Left lung (tissue), 10 donors: ENCODE data around the gene CAPZB. TPM values are rescaled to one million over a fixed set of nuclear protein-coding genes. Genes with fewer than 3 reads are reported as not detected.

Experiments used
- ATAC-seq: fragments of 200-7000 bp; cut with Tn5 transposase; one replicate; pipeline ENCODE4 v1.9.1; 2020; ENCODE audit warnings: moderate library complexity
- DNase-seq, 4 donors: peaks; one replicate each; pipeline ENCODE4 v3.0.0-alpha.2; 2013 to 2020
- H3K27ac ChIP-seq, 2 donors: fragments of 200-600 bp; sonication (generic) in 1 of 2; one replicate each; pipeline versions ENCODE4 v1.5.0 to v1.8.0; 2020 to 2021
- H3K27me3 ChIP-seq, 2 donors: fragments of 200-600 bp; sonication (generic) in 1 of 2; one replicate each; pipeline versions ENCODE4 v1.5.0 to v1.8.0; 2020 to 2021
- H3K36me3 ChIP-seq, 2 donors: fragments of 200-600 bp; sonication (generic) in 1 of 2; one replicate each; pipeline versions ENCODE4 v1.5.0 to v1.8.0; 2020 to 2021
- H3K4me1 ChIP-seq, 2 donors: fragments of 200-600 bp; one replicate each; pipeline ENCODE4 v1.8.0; 2021
- H3K4me3 ChIP-seq, 2 donors: fragments of 200-600 bp; sonication (generic) in 1 of 2; one replicate each; pipeline versions ENCODE4 v1.5.0 to v1.8.0; 2020 to 2021; ENCODE audit warnings: mild to moderate bottlenecking in 1 of 2
- H3K9me3 ChIP-seq, 2 donors: fragments of 200-600 bp; sonication (generic) in 1 of 2; one replicate each; pipeline versions ENCODE4 v1.5.0 to v1.8.0; 2020 to 2021
- intact Hi-C, 2 donors: fragments of 100-400 bp; cut with DNase I; formaldehyde crosslinking; loops; one replicate each; pipeline versions ENCODE4 v1.11.2 to v1.14.2; 2022
- polyA plus RNA-seq, 6 donors: library from polyadenylated mRNA; unstranded; fragments of 120-200 nt; gene quantifications; one replicate each; pipeline ENCODE4 v1.2.1, GENCODE V29; 2013; ENCODE audit not compliant: insufficient read length in 6 of 6
- total RNA-seq, 2 donors: library from RNA; stranded (reverse); fragmentation: NEBNext Ultra II Directional; extraction: Animal tissue kit (Norgen Biotek cat#: 25700); gene quantifications; one replicate each; pipeline ENCODE4 v1.2.1, GENCODE V29; 2021
- TF ChIP-seq, protein P1 (sequence below), 2 donors: fragments of 200-600 bp; sonication (generic) in 1 of 2; IDR thresholded peaks; one replicate each; pipeline versions ENCODE4 v1.5.0 to v1.8.0; 2021; ENCODE audit warnings: antibody characterized with exemption in 2 of 2
- donor health status: DM: no; HTN: yes; CAD: no.
- donor health status: DM: no; HTN: no; CAD: no.

Gene CAPZB
- total and polyA plus RNA-seq, 8 donors, result 223 to 327 (median 256) TPM

DNA sequence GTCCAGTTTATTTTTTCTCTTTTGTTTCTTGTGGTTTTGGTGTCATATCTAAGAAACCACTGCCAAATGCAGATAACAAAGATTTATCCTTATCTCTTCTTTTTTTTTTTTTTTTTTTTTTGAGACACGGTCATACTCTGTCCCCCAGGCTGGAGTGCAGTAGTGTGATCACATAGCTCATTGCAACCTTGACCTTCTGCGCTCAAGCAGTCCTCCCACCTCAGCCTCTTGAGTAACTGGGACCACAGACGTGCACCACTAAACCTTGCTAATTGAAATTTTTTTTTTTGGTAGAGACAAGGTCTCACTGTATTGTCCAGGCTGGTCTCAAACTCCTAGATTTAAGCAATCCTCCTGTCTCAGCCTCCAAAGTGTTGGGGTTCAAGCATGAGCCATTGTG is 164.3 kb downstream of the CAPZB start:
- no peaks in the 10 kb centered on the region for H3K27me3 ChIP-seq
- TF ChIP-seq, protein P1, sequence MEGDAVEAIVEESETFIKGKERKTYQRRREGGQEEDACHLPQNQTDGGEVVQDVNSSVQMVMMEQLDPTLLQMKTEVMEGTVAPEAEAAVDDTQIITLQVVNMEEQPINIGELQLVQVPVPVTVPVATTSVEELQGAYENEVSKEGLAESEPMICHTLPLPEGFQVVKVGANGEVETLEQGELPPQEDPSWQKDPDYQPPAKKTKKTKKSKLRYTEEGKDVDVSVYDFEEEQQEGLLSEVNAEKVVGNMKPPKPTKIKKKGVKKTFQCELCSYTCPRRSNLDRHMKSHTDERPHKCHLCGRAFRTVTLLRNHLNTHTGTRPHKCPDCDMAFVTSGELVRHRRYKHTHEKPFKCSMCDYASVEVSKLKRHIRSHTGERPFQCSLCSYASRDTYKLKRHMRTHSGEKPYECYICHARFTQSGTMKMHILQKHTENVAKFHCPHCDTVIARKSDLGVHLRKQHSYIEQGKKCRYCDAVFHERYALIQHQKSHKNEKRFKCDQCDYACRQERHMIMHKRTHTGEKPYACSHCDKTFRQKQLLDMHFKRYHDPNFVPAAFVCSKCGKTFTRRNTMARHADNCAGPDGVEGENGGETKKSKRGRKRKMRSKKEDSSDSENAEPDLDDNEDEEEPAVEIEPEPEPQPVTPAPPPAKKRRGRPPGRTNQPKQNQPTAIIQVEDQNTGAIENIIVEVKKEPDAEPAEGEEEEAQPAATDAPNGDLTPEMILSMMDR (IDR thresholded peaks at IDR 0.05), result no peak
- no peak for ATAC-seq

DNA sequence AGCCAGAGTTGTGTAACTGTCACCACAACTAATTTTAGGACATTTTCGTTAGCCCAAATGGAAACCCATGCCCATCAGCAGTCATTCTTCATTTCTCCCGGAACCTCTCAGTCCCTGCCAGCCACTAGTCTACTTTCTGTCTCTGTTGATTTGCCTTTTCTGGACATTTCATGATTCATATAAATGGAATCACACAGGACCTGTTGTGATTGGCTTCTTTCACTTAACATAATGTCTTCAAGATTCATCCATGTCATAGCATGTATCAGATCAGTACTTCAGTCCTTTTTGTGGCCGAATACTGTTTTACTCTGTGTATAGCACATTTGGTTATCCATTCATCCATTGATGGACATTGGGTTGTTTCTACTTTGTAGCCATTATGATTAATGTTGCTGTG is 166.1 kb downstream of the CAPZB start:
- peaks cover 2 to 25% of the 10 kb centered on the region in 2 donors for H3K4me1 ChIP-seq
- H3K27ac ChIP-seq, result no peak overlapping the region
- ATAC-seq (no peak), DNase-seq (no peak)
- no peaks in the 10 kb centered on the region for H3K27me3 ChIP-seq
- no peaks in the 10 kb centered on the region for H3K9me3 ChIP-seq
- no peak overlapping the region for H3K4me3 ChIP-seq
- H3K36me3 ChIP-seq, result peaks cover 0 to 45% of the 10 kb centered on the region in 2 donors
- TF ChIP-seq, protein P1 (IDR thresholded peaks at IDR 0.05), result no peak
- intact Hi-C loops, result no loop called here

More for the DNA sequence above, 164.3 kb downstream of the CAPZB start:
- intact Hi-C loops, result no loop called here
- H3K9me3 ChIP-seq, result no peaks in the 10 kb centered on the region
- no peak for DNase-seq
- no peak overlapping the region for H3K27ac ChIP-seq
- H3K4me1 ChIP-seq, result peaks cover 0 to 6% of the 10 kb centered on the region in 2 donors
- peaks cover 0 to 64% of the 10 kb centered on the region in 2 donors for H3K36me3 ChIP-seq
- H3K4me3 ChIP-seq, result no peak overlapping the region

GRCh38 chr1:19317126-19317910 is 168.0 kb downstream of the CAPZB start:
- H3K27me3 ChIP-seq, result no peaks in the 10 kb centered on the region
- peaks cover 9 to 41% of the 10 kb centered on the region in 2 donors for H3K4me1 ChIP-seq
- intact Hi-C loops, result no loop called here
- peaks cover 0 to 26% of the 10 kb centered on the region in 2 donors for H3K36me3 ChIP-seq
- H3K4me3 ChIP-seq, result no peak overlapping the region
- DNase-seq, result no peak
- H3K27ac ChIP-seq, result no peak overlapping the region
- TF ChIP-seq, protein P1 (IDR thresholded peaks at IDR 0.05), result no peak
- ATAC-seq, result no peak
- no peaks in the 10 kb centered on the region for H3K9me3 ChIP-seq

GRCh38 chr1:19315378-19316198 is 169.8 kb downstream of the CAPZB start:
- TF ChIP-seq, protein P1 (IDR thresholded peaks at IDR 0.05), result no peak
- ATAC-seq, result no peak
- Histone ChIP-seq H3K9me3 (no peaks in the 10 kb centered on the region), H3K27me3 (no peaks in the 10 kb centered on the region), H3K4me1 (peaks cover 15 to 51% of the 10 kb centered on the region in 2 donors), H3K4me3 (no peak overlapping the region), H3K27ac (peak overlapping the region in 1 of 2 donors; percentile 64), H3K36me3 (peaks cover 0 to 20% of the 10 kb centered on the region in 2 donors)
- intact Hi-C loops, result no loop called here
- DNase-seq, result no peak
